Daoy (cell line): ENCODE data around the gene HUWE1. TPM values are rescaled to one million over a fixed set of nuclear protein-coding genes. Genes with fewer than 3 reads are reported as not detected.

Experiments
- DNase-seq: peaks from one replicate; pipeline ENCODE4 v3.0.0-alpha.2; 2015; ENCODE audit warnings: low read depth
- total RNA-seq: library from RNA; depleted of rRNA; stranded (reverse); fragments of >200 nt; shearing (Covaris generic); gene quantifications from 2 replicates; pipeline ENCODE4 v1.2.3, GENCODE V29; 2014

Gene HUWE1
- total RNA-seq, 1 experiment from 2014 or later, result 54.1 TPM

DNA sequence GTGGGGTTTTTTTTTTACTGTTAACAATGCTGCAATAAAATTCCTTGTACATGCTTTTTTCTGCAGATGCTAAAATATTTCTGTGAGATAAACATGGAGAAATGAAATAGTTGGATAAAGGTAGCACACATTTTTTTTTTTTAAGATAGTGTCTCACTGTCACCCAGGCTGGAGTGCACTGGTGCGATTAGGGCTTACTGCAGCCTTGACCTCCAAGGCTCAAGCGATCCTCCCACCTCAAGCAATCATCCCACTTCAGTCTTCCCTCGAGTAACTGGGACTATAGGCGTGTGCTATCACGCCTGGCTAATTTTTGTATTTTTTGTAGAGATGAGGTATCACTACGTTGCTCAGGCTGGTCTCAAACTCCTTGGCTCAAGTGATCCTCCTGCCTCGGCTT, 1.8 kb upstream of the HUWE1 start:
- no peak for DNase-seq

DNA sequence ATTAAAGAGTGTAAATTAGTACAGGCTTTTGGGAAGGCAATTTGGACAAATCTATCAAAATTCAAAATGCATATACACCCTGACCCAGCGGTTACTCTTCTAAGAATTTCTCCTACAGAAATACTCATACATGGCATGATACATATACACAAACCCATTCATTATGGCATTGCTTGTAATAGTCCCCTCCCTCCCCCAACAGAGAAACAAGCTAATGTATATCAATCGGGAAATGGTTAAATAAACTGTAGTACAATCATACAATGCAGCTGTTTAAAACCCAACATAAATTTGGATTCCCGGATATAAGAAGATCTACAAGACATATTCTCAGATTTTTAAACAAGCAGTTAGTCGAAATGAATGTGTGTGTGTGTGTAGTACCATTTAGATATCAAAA, 808 bp downstream of the HUWE1 start:
- no peak for DNase-seq

DNA sequence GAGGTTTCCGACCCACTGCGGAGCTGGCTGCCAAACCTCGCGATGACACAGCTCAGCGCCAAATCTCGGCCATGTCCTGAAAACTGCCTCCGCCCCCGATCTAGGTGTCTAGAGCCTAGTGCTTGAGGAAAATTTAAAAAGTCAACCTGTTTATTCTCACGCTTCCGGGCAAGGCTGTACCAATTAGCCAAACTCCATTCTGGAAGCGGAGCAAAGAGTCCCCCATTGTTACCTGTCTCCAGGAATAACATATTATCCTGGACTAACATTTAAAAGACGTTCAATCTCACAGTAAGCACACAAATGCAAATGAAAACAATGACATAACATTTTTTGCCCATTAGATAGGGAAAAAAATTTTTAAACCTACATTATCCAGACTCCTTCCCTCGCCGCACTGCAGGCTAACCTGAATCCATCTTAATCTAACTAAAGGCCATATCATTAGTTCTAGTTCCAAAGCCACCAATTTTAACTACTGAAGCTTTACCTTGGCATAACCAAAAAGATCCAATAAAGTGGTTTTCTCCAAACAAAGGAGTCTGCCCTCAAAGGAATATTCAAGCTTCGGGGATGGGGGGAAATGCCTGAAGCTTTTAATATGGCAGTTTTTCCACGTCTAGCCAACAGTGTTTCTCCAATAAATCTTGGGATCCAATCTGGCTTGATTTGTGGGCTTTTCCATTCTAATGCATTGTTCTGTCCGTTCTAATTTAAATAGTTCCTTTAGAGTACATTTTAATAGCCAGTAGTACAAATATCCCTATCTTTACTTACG, 1.9 kb downstream of the HUWE1 start:
- peak; percentile 6 for DNase-seq

DNA sequence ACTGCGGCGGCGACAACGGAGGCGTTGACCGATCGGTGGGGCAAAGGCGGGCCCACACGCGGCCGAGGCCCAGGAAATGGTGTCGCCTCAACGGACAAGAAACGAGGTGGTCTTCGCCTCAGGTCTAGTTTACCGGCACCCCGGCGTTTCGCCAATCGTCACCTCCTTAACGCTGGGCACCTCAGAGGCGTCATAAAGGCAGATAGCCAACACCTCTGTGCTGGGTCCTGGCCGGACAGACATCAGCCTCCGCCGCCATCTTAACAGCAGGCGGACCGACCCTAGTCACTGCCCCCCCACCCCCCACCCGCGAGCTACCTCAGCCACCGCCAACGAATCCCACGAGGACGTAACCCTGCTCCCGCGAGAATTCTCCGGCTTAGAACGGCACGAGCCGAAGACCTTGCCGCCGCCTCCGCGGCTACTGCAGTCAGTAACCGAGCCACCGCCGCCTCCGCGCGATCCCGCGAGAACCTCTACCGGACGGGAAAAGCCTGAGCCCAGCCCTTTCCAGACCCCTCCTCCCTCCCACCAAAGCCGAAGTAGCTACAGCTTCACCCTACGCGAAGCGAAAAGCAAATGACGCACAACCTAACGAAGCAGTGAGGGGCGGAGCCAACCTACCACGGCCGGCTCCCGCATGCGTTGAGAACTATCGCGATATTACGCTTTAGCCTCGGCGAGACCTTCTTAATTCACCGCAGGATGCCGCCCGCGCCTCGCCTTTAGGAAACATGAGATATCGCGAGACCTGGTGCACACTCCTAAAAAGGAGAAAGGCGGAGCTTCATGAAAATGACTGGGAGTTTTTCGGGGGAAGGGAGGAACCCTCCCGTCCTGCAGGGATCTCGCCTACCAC, 2.7 kb downstream of the HUWE1 start:
- peak; percentile 95 for DNase-seq

DNA sequence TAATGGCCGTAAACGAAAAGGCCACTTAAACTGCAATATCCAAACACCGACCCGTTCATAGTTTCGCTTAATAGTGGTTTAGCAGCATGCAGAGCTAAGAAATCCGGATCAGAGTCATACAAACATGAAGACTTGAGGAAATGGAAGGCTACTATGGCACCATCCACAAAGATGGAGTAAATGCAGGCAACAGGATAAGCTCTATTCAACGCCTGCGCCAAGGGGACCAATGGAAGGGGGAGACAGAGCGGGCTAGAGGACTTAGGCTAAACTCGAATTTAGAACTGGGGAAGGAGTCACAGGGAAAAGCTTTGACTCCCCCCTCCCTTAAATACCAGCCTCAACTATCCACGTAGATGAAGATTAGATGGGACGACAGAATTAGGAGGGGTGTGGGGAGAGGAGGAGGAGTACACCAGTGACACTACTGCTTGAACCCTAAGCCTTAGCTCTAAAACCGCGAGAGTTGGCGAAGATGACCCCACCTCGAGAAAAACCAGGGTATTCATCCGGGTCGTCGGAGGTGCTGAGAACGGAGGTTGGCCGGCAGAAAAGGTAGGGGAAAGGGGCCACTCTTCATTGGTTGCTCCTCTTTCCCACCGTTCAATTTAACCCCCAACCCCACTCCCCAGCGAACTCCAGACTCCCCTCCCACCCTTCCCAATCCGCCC, 3.5 kb downstream of the HUWE1 start:
- peak; percentile 51 for DNase-seq

DNA sequence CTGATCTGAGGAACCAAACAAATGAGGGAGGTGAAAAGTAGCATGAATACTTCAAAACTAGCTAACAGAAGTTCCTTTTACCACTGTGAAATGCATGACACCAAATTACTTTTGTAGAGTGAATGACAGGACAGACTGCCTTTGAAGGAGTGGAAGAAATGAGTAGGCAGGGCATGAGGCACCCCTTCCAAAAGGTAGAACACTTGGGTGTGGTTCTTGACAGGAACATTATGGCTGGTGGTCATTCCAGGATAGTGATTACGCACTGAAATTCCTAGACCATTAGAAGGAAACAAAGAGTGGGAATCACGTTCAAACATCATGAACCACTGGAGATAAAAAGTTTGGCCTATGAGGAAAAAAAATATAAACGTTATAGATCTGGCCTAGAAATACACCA, 4.9 kb downstream of the HUWE1 start:
- peak; percentile 2 for DNase-seq

DNA sequence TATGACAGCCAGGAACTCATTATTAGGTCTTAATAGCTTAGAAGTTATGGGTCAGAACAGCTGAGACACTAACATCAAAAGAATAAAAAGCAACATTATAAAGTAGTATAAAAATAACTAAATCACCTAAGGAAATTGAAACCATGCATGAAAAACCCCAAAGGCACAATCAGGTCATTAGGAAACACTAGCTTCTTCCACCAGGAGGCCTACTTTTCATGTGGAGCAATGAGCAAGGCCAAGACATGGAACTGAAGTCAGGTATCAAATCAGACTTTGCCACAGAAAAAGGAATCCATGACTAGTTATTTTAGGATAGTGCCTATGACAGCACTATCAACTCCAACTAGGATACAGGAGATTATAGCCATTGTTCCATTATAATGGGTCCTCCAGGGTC, 7.9 kb downstream of the HUWE1 start:
- DNase-seq, result no peak

DNA sequence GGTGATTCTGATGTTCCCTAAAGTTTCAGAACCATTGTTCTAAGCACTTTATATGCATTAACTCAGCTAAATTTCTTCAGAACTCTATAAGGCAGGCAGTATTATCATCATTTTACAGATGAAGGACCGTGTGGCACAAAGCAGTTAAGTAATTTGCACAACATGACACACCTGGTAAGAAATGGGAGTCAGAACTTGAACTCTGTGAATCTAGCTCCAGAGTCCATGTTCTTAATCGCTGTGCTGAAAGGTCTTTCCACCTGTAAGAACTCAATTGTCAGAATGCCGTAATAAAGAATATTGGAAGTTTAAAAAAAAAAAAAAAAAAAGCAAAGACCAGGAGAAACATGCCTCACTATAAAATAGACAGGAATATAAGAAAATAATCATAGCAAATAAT, 9.2 kb downstream of the HUWE1 start:
- no peak for DNase-seq

DNA sequence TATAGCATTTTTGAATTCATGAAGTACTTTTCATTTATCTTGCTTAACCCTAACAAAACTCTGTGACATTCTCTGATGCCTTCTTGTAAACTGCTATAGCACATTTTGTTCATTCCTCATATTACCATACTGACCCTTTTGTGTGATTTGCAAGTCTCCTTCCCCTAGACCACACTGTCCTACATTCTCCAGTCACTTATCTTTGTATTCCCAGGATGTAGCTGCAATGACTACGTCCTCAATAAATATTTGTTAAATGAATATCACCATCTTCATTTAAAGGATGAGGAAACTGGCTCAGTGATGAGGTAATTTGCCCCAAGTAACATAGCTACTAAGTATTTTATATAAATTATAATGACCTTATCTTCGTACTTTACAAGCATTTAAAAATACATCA, 11.9 kb downstream of the HUWE1 start:
- DNase-seq, result no peak

DNA sequence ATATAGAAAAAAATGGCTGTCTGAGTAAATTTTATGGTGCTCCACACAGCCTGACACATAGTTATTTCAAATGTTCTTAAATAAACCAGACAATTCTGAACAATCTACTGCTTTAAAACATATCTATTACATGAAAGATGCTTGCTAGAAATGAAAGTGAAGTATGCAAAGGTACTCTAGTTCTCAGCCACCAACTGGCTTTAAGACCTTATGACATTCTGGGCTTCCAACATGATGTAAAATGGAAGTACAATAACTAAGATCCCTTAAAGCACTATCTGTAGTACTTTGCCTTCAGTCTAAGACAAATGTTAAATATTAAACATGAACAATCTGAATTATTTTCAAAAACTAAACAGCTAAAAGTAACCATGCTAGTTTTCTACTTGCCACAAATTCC, 17.3 kb downstream of the HUWE1 start:
- no peak for DNase-seq

DNA sequence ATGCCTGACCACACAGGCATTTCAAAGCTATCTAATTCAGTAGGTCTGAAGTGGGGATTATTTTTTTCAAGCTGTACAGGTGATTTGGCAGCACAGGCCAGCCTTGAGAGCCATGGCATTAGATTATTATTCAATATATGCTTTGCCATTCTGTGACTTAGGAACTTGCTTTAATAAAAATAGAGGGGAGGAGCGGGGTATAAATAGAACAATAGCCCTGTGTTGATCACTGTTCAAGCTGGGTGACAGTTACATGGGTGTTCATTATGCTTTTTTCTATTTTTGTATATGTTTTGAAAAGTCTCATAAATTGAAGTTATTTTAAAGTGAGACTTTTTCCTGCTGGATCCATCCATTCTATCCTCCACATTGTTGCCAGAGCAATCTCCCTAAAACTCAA, 20.3 kb downstream of the HUWE1 start:
- DNase-seq, result no peak

DNA sequence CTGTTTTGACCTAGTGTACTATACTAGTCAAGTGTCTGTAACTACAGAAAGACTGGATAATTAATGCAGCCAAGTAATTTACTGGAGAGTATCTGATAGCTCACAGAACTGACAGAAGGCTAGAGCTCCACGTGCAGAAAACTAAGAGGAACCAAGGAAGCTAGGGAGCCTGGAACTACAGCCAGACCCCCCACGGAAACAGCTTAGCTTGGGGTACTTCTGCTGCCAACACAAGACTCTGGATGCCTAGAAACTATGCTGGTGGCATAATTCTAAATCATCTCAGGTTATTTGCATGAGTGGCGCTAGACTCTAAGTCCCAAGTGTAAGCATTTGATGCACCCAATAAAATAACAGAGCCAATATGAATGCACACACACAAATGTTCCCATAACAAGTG, 26.5 kb downstream of the HUWE1 start:
- DNase-seq, result no peak

DNA sequence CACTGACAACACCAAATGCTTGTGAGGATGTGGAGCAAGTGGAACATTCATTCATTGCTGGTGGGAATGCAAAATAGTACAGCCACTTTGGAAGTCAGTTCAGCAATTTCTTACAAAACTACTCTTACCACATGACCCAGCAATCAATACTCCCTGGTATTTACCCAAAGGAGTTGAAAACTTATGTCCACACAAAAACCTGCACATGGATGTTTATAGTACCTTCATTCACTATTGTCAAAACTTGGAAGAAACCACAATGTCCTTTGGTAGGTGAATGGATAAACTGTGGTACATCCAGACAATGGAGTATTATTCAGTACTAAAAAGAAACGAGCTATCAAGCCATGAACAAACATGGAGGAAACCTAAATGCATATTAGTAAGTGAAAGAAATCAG, 27.5 kb downstream of the HUWE1 start:
- no peak for DNase-seq

DNA sequence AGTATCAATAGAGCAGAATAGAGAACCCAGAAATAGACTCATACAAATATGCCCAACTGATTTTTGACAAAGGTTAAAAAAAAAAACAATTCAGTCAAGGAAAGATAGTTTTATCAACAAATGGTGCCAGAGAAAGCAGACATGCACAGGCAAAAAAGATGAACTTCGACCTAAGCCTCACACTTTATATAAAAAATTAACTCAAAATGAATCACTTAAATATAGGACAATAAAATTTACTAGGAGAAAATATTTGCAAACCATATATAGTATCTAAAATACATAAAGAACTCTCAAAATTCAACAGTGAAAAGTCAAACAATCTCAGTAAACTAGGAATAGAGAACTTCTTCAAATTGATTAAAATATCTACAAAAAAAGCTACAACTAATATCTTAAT, 29.7 kb downstream of the HUWE1 start:
- no peak for DNase-seq

DNA sequence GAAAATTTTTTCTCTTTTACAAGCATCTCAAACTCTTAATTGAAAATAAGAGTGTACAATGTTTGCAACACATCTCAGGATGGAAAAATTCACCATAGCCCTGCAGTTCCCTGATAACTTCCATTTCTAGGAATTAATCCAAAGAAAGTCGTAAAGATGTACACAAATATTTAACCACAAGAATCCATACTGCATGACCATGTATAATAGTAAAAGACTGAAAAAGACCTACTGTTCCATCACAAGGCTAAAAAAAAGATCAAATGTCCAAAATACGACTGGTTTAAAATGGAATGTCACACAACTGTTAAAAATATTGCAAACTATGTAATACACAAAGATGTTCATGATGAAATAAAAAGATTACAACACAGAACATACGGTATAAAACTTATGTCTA, 32.1 kb downstream of the HUWE1 start:
- DNase-seq, result no peak

DNA sequence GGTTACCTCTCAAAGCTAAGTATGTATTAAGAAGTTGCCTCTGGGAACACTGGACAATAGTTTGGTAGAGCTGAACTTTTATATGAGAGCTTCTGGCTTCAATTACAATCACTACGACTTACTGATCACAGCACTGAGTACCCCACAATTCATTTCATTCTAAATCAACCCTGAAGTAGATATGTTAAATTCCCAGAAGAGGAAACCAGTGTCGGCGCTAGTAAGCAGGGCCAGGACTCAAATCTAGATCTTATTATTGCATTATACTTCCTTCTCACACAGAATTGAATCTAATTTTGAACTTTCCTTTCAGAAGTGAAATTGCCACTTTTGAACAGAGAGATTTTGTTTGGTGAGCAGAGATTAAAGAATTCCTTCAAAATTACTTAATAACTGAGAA, 41.8 kb downstream of the HUWE1 start:
- DNase-seq, result no peak

DNA sequence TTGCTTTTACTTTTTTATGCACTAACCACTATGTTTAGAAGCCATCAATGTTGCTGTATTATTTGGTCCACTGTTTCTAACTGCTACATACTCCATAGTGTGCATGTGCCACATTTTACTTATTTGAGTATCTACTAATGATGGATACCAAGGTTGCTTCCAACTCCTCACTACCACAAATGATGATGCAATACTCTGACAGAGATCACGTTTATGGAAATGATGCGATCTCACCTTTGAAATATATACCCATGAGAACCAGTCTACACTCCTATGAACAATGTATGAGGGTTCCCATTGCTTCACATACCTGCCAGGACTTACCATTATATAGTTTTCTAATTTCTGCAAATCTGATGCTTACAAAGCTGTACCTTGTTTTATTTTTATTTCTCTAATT, 44.2 kb downstream of the HUWE1 start:
- DNase-seq, result no peak

DNA sequence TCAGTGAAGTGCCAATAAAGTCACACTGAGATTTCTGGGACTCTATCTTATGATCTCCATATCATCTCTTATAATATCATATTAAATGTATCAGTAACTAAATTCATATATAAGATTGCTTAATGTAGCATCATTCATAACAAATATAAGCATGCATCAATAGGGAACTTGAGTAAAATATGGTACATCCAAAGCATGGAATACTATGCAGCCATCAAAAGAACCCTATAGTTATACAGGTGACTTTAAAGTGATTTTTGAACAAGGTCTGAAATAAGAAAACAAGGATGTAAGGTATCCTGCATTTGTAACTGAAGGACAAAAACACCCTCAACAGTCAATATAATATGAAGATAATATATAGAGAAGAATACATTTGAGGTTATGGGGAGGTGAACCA, 47.3 kb downstream of the HUWE1 start:
- no peak for DNase-seq

DNA sequence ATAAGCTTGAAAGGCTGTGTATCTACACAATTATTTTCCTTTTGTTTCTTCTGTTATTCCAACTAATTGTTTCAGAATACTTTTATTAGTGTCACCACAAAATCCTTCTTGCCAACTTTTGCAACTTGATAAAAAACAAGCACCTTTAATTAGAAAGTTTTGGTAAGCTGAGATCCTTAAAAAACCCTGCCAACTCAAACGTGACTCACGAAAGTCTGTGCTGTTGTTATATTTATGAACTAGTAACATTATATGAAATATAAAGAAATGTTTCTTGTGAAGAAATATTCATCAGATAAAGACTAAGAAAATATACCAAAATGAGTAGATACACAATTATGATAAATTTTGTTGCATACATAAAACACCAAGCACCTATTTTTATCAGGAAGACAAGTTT, 49.0 kb downstream of the HUWE1 start:
- no peak for DNase-seq

DNA sequence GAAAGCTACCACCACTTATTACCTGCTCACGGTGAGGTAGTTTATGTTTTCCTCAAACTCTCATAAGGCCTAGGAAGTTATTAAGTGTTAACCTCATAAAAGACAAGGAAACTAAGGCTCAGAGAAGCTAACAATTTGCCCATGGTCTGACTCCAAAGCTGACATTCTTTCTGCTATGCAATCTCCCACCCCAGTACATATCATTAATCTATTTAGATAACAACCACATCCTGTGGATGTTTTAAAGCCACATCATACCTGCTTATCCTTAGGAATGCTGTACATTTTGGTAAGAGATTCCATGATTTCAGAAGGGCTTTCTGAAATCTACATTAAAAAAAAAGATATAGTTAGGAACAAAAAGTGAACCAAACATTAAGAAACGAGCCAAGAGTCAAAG, 55.4 kb downstream of the HUWE1 start:
- no peak for DNase-seq

DNA sequence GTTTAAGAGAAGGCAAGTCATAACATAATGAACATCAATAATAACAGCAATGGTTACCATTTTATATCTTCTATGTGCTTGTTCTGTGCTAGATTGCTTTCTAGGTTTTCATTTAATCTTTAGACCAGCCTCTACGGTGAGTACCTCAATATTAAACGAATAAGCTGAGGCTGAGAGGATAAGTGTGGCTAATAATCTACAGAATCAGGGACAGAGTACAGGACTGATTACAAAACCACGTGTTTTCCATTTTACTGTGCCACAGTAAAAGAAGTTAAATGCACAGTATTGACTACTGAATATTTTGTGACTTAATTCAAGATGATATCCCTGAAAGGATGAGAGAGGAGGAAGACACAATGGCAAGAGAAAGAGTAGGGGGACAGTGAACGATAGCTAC, 56.3 kb downstream of the HUWE1 start:
- DNase-seq, result no peak

DNA sequence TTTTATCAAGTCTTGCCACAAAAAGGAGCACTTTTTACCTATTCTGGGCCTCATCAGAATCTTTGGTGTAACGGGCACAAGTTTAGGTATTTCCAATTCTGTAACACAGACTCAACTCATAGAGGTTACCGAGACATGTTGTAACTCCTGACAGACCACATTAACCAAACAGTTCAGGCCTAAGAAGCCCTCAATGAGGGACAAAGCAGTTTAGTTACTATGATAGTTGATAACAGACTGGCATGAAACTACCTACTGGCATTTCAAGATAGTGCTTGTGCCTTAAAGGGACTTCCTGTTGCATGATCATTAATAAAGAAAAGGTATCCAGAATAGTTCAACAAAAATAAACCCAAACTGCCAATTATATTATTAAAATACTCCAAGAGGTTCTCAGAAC, 64.1 kb downstream of the HUWE1 start:
- DNase-seq, result no peak
